NCI-H2227 treated with DMSO at 0.1 percent for 48 hours (cell line): ENCODE results near the gene CDH13.

Experiments
- DNase-seq: peaks from one replicate; lab custom pipeline; 2025; lab: John Stamatoyannopoulos, UW

The CDH13 gene

GRCh38 chr16:83307594-83307992 lies 680.8 kb downstream of the CDH13 start:
- DNase-seq: no peak

GRCh38 chr16:83308414-83308813 lies 681.6 kb downstream of the CDH13 start:
- no peak for DNase-seq

- no peak for DNase-seq
Observed at GRCh38 chr16:83310816-83311215, 684.0 kb downstream of the CDH13 start.

DNA sequence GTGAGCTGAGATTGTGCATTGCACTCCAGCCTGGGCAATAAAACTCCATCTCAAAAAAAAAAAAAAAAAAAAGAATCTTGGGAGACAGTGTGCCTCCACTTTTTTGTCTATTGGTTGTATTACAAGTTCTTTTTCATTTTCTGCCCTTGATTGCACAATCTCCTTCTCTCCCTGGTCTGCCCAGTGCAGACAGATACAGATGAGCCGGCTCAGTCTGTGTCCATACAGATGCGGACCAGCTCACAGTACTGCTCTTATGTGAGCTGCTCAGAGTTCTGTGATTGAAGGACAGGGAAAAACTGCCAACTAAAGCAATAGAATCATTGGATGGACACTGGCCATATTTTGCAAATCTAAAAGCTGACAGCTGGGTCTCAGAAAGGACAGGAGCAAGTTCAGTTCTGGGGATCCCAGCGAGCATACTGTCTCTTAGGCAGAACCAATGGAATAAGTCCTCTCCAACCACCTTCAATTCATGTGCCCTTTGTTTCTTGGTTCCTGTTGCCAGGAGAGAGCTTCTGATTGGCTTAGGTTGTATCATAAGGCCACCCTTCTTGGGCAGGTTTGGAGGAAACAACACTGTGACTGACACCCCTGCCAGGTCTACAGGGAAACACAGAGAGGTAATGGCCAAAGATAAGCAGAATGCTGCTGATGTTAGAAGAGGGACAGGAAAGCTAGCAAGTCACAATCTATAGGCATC lies 685.4 kb downstream of the CDH13 start:
- no peak for DNase-seq

- DNase-seq: no peak
Observed at GRCh38 chr16:83312718-83313245, 686.0 kb downstream of the CDH13 start.

- DNase-seq: no peak
Observed at GRCh38 chr16:83315271-83315670, 688.5 kb downstream of the CDH13 start.

GRCh38 chr16:83316458-83316857 lies 689.7 kb downstream of the CDH13 start:
- no peak for DNase-seq

DNA sequence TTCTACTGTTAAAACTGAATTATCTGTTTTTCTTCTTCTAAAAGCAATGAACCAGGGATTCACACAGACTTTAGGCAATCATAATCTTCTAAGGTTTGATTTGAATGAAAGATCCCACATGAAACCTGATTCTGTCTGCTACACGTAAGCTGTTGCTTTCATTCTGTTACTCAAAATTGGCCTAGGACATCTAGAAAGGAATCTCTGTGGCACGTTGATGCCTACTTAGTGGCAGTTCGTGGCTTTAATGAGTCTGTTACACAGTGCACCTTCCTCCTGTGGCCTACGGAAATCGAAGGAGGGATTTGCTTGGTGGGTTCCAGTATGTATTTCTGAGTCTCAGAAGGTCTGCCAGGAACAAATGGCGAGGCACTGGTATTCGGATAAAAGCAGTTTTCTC lies 691.6 kb downstream of the CDH13 start:
- DNase-seq: no peak

- no peak for DNase-seq
Observed at GRCh38 chr16:83328936-83329335, 702.2 kb downstream of the CDH13 start.

- no peak for DNase-seq
Observed at GRCh38 chr16:83329441-83329840, 702.7 kb downstream of the CDH13 start.

DNA sequence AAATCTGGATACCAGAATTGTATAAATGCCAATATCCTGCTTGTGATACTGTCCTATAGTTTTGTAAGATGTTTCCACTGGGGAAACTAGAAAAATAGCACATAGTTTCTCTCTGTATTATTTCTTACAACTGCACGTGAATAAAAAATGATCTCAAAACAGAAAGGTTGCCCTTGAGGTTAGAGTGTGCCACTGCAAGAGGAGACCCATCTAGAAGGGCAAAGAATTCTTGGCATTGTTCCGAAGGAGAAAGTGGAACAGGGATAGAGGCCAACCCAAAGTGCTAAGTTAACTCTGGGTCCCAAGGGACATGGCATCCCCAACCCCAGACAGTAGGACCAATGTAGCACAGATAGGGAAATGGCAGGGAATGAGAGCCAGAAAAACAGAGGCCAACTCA lies 703.5 kb downstream of the CDH13 start:
- no peak for DNase-seq

GRCh38 chr16:83335076-83335475 lies 708.3 kb downstream of the CDH13 start:
- DNase-seq: no peak

GRCh38 chr16:83336603-83337002 lies 709.8 kb downstream of the CDH13 start:
- no peak for DNase-seq

DNA sequence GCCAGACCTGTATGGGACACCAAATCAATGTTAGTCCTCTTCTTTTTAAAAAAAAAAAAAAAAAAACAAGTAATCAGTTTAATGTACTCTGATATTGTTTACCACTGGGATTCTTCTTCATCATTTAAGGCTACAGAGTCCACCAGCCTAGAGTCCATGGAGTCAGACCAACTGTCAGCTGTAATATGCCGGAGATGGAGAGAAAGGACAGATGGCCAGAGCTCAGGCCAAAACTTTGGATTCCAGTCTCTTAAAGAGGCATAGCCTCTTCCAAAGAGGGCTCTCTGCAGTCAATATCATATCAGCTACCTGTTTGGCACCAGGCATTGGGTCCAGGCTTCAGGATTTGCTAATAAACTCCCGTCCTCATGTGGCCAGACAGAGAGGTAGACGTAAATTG lies 711.4 kb downstream of the CDH13 start:
- no peak for DNase-seq

- no peak for DNase-seq
Observed at GRCh38 chr16:83338941-83339340, 712.2 kb downstream of the CDH13 start.

DNA sequence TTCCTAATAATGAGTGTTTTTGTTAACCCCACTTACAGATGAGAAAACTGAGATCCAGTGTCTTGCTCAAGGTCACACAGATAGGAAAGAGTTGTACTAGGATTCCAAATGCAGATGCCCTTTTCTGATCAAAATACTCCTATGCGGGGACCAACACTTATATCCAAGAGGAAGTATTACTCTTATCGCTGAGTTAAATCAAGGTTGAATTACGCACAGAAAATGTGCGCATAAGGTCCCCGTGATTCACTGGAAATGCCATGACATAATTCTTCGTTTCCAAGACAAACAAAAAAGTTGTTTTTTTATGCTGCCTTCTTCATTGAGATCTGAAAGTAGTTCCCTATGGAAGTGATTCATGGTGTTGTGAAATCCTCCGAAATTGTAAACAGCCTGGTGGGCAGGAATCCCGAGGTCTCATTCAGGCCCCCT lies 717.2 kb downstream of the CDH13 start:
- no peak for DNase-seq

DNA sequence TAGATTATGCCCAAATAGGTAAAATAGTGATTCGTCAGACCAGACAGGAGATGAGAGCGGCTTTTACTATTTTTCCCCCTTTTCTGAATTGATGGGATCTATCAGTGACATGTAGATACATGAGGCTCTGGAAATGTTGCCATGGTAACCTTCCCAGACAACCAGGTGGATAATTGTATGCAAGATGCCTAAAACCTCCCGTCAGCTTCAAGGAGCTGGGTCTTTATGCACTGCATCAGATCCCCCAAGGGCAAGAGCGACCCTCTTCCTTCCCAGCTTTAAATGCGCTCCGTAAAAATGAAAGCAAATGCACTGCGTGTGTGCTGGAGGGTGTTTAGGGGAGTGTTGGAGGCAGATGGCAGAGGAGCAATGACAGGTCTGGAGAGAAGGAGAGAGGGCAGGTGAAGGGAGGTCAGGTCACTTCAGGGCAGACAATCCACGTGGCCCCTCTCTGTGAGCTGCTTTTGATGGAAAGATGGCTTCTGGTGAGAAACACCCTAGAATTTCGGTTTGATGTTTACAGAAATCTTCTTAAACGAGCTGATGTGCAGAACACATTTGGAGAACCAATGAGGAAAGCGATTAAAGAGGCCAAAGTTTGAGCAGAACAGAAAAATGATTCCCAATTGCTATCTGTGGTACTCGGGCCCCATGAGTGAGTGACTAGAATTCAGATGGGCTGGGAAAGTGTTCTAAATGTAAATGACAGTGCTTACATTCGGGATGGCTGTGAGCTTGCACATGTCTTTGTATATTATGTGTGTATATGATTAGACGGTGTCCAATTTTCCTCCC lies 719.3 kb downstream of the CDH13 start:
- no peak for DNase-seq

- no peak for DNase-seq
Observed at GRCh38 chr16:83348991-83349390, 722.2 kb downstream of the CDH13 start.

DNA sequence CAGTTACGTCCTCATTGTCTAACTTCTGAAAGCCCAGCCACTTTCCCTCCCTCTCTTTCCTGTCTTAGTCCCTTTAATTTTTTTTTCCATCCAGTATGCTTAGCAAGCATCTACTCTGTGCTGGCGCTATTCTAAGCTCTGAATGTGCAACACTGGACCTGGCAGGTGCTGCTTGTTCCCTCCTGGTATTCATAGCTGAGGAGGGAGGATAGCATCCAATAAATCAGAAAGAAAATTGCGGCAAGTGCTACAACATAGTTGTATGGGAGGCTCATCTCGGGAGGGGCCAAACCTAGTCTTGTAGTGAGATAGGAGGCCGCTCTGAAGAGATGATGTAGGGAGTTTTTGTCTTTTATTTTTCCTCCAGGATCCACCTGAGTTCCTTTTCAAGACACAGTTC lies 723.7 kb downstream of the CDH13 start:
- DNase-seq: no peak

DNA sequence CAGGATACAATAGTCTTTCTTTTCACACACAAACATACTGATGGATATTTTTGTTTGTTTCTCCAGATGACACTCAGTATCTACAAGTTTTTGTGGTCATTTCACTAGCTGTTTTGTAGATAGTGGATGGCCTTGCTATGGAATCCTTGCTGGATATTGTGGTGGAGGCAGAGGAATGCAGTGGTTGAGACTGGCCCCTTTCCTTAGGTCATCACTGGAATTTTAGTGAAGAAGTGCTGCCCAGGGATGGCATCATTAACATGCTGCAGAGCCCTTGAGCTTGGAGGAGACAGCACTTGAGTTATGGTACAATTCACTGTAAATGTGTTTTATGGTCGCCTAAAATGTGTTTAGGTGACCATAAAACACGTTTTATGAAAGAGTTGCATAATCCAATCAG lies 725.1 kb downstream of the CDH13 start:
- DNase-seq: no peak

GRCh38 chr16:83353241-83353640 lies 726.5 kb downstream of the CDH13 start:
- DNase-seq: no peak

DNA sequence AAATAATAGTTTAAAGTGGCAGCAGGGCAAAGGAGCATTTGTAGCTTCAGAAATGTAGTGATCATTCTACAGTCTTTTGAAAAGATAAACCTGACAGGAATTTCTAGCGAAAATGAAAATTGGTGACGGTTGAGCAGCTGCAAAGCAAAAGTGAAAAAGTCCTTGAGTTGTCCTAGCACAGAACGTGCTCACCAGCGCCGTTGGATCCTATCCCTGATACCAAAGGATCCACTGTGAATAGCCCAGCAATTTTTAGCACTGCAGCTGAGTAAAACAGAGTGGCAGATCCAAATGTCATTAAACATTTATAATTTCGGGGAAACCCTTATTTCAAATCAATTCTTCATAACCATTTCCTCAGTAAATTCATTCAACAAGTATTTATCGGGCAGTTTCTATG lies 727.2 kb downstream of the CDH13 start:
- DNase-seq: no peak

- DNase-seq: no peak
Observed at GRCh38 chr16:83355570-83356218, 728.9 kb downstream of the CDH13 start.
